GM19099 (cell line): ENCODE data around the gene CDH23.

Experiments used
- POLR2A ChIP-seq: IDR thresholded peaks from 3 replicates; pipeline ENCODE4 v1.6.1; 2011; ENCODE audit warnings: low read depth; ENCODE audit not compliant: insufficient read length; ENCODE audit errors: extremely low read depth

CDH23 gene

DNA sequence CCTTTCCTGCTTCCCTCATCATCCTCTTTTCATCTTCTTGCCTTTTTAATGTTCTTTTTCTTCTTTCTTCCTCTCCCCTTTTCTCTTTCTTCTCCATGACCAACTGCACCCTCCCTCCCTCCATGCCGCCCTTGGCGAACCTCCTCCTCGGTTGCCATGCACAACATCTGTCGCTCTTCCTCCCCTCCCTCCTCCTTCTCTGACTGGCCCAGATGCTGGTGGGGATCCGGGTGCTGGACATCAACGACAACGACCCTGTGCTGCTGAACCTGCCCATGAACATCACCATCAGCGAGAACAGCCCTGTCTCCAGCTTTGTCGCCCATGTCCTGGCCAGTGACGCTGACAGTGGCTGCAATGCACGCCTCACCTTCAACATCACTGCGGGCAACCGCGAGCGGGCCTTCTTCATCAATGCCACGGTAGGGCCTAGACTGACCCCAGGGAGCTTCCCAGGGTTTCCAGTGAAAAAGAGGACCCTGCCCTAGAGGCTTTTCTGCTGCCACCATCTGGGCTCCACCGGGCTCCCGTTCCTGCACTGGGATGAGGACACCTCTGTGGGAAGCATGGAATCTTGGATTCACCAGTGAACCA, 388.1 kb downstream of the CDH23 start:
- TF ChIP-seq POLR2A = no peak

DNA sequence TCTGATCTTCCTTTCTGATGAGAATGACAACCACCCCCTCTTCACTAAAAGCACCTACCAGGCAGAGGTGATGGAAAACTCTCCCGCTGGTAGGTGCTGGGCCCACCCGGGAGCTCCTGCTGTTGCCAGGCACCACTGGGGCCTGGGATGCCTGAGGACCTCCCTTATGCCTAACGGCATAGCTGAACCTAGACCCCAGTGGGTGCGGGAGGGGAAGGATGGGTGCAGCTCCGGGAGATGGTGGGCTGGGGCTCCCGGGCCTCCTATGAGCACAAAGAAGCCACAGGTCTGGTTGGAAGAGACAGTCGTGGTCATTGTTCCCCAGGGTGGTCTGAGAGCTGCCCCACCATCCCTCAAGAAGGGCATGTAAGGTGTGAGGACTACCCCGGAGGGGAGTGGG, 392.2 kb downstream of the CDH23 start:
- TF ChIP-seq POLR2A = no peak

DNA sequence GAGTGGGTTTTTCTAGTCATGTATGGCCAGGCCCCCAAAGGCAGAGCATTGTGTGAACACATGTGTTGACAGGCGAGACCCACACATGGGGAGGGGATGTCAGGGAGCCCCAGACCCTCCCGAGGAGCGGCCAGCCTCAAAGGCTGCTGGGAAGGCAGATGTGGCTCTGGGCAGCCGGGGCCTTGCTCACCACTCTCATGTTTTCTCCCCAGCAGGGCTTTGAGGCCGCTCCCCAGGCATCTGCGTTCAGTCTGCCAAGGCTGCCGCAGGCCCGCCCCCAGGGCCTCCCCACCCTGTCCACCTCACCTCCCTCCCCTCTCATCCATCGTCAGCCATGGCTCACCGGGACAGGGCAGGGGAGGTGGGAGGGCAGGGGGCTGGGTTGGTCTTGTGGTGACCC, 393.2 kb downstream of the CDH23 start:
- no peak for TF ChIP-seq POLR2A

DNA sequence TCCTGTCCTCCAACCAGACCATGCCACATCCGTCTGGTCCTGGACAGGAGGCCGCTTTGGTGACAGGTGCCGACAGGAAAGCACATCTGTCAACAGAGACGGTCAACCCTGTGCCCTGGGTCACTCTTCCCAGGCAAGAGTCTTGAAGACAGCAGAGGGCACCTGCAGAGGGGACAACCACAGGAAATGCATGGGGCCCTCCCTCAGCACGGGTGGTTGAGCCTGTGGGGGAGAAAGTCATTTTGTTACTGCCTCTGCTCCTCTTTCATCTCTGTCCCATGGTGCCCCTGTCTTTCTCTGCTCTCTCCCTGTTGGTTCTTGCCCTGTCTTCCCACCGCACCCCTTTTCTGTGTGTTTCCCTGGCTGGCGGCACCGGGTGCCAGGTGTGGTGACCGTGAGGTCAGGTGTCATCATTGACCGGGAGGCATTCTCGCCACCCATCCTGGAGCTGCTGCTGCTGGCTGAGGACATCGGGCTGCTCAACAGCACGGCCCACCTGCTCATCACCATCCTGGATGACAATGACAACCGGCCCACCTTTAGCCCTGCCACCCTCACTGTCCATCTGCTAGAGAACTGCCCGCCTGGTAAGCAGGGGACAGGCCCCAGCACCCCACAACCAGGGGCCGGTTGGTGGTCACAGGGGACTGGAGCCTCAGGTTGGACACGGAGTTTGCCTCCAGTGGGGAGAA, 394.2 kb downstream of the CDH23 start:
- no peak for TF ChIP-seq POLR2A

DNA sequence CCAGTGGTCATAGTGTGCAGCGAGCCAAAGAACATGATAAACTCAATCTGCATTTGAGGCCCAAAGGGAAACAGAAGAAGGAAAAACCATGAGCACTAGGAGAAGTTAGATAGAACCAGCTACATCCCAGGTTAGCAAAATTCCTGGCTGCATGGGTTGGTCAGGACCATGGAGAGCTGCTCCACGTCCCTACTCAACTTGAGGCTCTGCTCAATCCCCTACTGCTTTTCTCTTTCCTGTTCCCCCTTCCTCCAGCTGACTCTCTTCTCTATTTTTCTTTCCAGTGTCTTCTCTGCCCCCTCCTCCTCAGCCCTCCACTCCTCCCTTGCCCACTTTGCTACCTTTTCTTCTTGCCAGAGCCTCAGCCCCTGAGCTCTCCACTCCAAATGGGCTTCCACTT, 398.5 kb downstream of the CDH23 start:
- TF ChIP-seq POLR2A = no peak

DNA sequence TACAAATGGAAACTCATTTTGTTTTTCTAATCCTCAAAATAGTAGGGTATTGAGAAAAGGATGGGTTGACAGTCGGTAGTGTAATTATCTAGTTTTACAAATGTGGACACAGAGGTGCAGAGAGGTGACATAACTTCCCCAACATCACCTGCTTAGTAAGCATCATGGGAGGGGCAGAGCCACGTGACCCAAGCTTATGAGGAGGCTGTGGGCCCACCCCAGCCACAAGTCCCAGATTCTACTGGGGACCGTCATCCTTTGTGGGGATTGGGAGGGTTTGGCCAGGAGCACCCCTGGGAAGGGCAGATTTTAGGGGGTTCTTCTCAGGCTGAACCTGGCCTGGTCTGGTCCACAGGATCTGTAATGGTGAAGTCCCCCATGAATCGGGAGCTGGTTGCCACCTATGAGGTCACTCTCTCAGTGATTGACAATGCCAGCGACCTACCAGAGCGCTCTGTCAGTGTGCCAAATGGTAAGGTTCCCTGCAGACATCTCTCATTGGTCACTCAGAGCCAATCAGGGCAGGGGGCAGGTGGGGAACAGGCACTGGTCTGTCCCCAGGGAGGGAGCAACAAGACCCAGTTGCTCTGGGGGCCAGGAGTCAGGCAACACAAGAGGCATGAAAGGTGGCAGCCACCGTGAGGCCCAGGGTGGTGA, 400.2 kb downstream of the CDH23 start:
- no peak for TF ChIP-seq POLR2A

DNA sequence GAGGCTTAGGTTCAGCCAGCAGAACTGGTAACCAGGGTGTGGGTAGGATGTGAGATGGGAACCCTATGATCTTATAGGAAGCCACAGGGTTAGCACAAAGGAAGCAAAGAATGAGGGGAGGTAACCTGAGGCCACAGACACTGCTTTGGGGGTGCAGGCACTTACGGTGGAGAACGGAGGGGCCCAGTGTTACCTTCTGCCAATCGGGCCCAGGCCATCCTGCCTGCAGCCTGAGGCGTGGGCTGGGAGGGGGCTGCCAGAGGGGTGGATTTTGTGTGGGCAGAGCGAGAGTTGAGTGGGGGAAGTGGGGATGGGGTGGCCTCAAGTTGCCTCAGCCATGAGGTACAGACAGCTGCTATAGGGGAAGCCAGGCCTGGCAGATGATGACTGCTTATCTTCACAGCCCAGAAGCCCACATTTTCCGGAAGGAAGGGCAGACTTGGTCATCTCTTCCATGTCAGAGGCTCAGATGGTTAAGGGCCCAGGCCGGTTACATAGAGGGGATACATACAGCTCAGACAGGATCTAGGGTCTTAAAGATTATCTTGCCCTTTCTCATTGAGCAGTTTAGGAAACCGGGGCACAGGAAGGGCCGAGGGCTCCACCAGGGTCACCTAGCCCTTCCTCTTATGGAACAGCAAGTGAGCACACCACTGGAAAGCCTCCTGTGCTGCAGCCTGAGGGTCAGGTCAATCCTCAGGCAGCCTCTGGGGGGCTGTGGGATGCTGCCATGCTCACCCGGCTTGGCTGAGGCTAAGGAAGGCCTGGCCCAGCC, 401.0 kb downstream of the CDH23 start:
- TF ChIP-seq POLR2A = no peak

DNA sequence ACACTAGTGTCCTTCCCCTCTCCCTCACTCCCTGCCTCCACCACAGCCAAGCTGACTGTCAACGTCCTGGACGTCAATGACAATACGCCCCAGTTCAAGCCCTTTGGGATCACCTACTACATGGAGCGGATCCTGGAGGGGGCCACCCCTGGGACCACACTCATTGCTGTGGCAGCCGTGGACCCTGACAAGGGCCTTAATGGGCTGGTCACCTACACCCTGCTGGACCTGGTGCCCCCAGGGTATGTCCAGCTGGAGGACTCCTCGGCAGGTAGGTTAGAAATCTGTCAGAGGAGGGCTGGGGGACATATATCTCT, 401.5 kb downstream of the CDH23 start:
- no peak for TF ChIP-seq POLR2A

DNA sequence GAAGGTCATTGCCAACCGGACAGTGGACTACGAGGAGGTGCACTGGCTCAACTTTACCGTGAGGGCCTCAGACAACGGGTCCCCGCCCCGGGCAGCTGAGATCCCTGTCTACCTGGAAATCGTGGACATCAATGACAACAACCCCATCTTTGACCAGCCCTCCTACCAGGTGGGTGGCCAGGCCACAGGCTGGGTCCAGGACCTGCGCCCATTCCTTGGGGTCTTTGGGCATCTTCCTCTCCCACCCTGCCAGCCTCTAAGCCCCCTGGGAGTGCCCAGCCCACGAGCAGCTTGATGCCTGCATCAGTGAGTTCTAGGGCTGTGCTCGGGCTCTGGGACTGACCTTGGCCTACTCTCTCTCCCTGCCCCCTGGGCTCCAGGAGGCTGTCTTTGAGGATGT, 402.4 kb downstream of the CDH23 start:
- no peak for TF ChIP-seq POLR2A

DNA sequence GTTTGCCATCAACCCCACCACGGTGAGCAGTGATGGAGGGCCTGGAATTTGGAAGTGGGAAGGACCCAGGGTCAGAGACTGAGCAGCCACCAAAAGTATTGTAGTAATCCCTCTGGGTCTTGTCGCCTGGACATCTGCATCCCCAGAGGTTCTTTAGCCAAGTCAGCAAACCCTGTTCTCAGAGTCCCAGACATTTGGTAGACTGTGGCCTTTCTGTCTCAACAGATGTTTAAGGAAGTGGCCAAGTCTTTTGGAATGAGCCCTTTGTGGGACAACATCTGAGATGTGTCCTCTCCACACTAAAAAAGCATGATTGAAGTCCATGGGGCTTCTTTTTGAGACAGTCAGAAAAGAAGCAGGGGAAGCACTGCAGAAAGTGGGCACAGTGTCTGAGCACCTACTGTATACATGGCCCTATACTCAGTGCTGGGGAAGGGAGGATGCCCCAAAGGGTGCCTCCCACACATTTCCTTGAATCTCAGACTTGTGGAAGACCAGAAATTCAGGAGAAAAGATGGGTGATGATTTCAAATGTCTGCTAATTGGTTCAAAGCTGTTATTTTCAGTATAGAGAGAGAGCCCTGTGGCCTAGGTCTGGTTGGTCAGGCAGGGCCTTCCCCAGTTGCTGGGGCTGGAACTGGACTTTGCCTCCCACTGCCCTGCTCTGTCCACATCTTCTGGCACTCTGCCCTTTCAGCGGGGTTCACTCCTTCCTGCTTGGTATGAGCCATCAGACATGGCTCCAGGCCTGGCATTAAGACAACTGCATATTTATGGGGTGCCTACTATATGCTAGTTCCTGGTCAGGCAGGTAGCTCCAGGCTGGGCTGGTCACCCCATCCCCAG, 403.1 kb downstream of the CDH23 start:
- TF ChIP-seq POLR2A = no peak

DNA sequence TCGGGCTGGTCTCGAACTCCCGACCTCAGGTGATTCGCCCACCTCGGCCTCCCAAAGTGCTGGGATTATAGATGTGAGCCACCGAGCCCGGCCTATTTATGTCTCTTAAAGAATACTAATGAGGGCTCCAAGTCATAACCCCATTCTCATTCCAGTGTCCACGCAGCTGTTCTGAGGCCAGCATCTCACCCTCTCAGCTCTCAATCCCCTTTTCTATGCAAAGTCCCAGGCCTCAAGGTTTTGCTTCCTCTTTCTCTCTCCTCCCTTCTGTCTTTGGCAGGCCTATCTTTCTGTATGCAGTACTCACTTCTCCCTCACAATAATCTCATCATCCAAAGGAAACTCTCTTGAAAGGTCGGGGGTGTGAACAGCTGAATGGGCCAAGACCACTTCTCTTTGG, 404.6 kb downstream of the CDH23 start:
- TF ChIP-seq POLR2A = no peak

DNA sequence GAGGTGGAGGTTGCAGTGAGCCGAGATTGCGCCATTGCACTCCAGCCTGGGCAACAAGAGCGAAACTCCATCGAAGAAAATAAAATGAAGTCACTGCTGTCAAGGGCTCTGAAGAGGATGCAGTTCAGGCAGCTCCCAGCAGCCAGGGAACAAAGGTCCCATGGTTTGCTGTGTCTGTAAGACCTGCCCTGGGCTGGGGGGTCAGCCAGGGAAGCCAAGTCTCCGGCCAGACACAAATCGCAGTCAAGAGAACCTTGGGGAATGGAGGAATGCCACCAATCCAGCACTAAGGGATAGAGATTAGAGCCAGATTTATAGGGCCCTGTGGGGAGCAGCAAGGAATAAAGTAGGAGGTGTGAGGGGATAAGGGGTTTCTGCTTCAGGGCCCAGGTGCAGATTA, 405.5 kb downstream of the CDH23 start:
- TF ChIP-seq POLR2A = no peak

DNA sequence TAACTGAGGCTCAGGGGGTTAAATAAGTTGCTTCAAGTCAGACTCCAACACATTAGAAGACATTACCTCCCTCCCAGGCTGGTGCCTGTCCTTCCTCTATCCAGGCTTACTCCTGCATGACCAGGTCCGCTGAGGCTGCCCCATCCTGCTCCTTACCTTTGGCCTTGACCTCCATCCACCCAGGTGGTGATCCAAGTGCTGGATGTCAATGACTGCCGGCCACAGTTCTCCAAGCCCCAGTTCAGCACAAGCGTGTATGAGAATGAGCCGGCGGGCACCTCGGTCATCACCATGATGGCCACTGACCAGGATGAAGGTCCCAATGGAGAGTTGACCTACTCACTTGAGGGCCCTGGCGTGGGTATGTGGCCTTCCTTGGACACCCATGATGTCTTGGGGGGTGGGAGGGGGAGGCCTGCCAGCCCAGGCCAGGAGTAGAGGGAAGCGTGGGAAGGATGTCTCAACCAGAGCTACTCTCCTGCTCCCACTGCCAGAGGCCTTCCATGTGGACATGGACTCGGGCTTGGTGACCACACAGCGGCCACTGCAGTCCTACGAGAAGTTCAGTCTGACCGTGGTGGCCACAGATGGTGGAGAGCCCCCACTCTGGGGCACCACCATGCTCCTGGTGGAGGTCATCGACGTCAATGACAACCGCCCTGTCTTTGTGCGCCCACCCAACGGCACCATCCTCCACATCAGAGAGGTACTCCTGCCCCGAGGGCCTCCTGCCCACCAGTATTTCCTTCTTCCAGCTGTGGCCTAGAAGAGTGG, 406.2 kb downstream of the CDH23 start:
- TF ChIP-seq POLR2A = no peak

DNA sequence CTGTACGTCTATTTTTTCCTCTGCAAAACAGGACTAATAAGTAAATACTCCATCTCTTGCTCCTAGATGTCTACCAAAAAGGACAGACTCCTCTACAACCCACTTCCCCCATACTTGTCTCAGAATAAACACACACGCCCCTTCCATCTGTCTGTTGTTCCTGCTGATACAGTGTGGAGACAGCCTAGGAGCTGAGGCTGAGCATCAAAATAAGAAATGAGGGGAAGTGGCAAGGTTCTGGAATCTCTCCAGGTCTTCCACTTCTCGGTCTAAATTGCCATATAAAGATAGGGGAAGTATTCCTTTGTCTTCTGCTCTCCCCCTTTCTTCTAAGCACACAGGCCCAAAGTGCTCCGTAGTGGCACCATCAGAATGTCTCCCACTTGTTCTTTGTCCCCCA, 407.4 kb downstream of the CDH23 start:
- no peak for TF ChIP-seq POLR2A
